GM12878 (cell line): Measurements from ENCODE around the gene CTH.

Experiments used
- BHLHE40 ChIP-seq, 2 experiments: fragments of 450-650 bp in 1 of 2; IDR thresholded peaks; 2 replicates each; pipeline ENCODE4 v1.6.1; 2011 to 2017; ENCODE audit warnings: low read depth in 2 of 2, borderline replicate concordance in 1 of 2, improper control_type of control experiment in 1 of 2, low read length in 1 of 2, mild to moderate bottlenecking in 1 of 2
- CTCF ChIP-seq, 3 experiments: IDR thresholded peaks in 2 of 3; conservative IDR thresholded peaks in 1 of 3; 2 replicates each; pipeline ENCODE4 v1.5.1; 2011; ENCODE audit warnings: low read depth in 3 of 3, low read length in 3 of 3, mild to moderate bottlenecking in 3 of 3, control low read depth in 2 of 3, moderate library complexity in 2 of 3, inconsistent platforms in 1 of 3, mixed read lengths in 1 of 3; ENCODE audit not compliant: control insufficient read depth in 2 of 3, insufficient read depth in 1 of 3; ENCODE audit errors: extremely low read depth in 1 of 3
- FOXM1 ChIP-seq: IDR thresholded peaks from 2 replicates; pipeline ENCODE4 v1.6.1; 2012; ENCODE audit warnings: low read depth, mild to moderate bottlenecking, inconsistent platforms, low read length, moderate library complexity
- JUND ChIP-seq: IDR thresholded peaks from 2 replicates; pipeline ENCODE4 v1.6.1; 2012; ENCODE audit warnings: low read depth, mild to moderate bottlenecking, low read length, improper control_type of control experiment, moderate library complexity
- MEF2A ChIP-seq: IDR thresholded peaks from 2 replicates; pipeline ENCODE4 v1.6.1; 2011; ENCODE audit warnings: low read depth, mild to moderate bottlenecking, low read length, moderate library complexity; ENCODE audit not compliant: insufficient read depth
- NKRF ChIP-seq: fragments of 450-650 bp; conservative IDR thresholded peaks from 2 replicates; pipeline ENCODE4 v1.6.1; 2017; ENCODE audit warnings: mild to moderate bottlenecking, moderate library complexity
- POLR2A ChIP-seq: IDR thresholded peaks from 2 replicates; pipeline ENCODE4 v1.6.1; 2011; ENCODE audit warnings: low read depth, mild to moderate bottlenecking, low read length
- SIN3A ChIP-seq: IDR thresholded peaks from 2 replicates; pipeline ENCODE4 v1.6.1; 2012; ENCODE audit warnings: low read depth, low read length, improper control_type of control experiment

DNA sequence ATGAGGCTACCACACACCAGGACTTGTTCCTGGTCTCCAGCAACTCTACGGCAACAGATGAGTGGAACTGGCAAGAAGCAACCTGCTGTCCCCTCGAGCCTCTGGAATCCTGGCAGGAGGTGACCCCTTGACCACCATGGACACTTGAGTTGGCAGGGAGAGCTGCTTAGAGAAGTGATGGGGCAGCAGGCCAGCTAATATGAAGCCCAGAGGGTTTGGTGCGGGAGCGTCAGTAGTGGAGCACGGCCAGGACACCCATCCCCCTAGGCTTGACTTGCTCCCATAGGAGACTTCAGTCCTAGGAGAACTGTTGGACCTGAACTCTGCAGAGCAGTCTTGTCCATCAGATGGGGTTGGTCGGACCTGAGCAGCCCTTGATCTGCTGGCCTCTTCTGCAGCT is 56.5 kb downstream of the CTH start:
- TF ChIP-seq MEF2A (no peak), FOXM1 (no peak), POLR2A (no peak), CTCF (IDR thresholded peaks at IDR 0.05 in 2 of 3, conservative IDR thresholded peaks at IDR 0.05 in 1 of 3; ENCODE audit: control insufficient read depth in 2 of 3, extremely low read depth in 1 of 3, insufficient read depth in 1 of 3, low read depth in 3 of 3, low read length in 3 of 3) (no peak), BHLHE40 (IDR thresholded peaks at IDR 0.05; ENCODE audit: borderline replicate concordance in 1 of 2, low read depth in 2 of 2, low read length in 1 of 2) (no peak), NKRF (no peak), SIN3A (no peak), JUND (no peak)
